Smooth muscle cell of the brain vasculature (primary cell): Measurements from ENCODE around the gene CIB4.

Experiments
- DNase-seq: peaks from one replicate; pipeline ENCODE4 v3.0.0-alpha.2; 2012; ENCODE audit warnings: low read depth, low spot score

CIB4 gene

GRCh38 chr2:26550276-26551015, 90.7 kb downstream of the CIB4 start:
- no peak for DNase-seq

GRCh38 chr2:26542676-26543505, 98.3 kb downstream of the CIB4 start:
- no peak for DNase-seq

GRCh38 chr2:26542194-26542455, 99.0 kb downstream of the CIB4 start:
- no peak for DNase-seq

- DNase-seq = no peak
Measured at GRCh38 chr2:26541401-26542193, 99.6 kb downstream of the CIB4 start.

- no peak for DNase-seq
Measured at GRCh38 chr2:26540961-26541360, 100.2 kb downstream of the CIB4 start.

GRCh38 chr2:26540306-26540705, 100.9 kb downstream of the CIB4 start:
- DNase-seq = no peak

GRCh38 chr2:26537826-26538475, 103.2 kb downstream of the CIB4 start:
- no peak for DNase-seq

GRCh38 chr2:26537069-26537825, 103.9 kb downstream of the CIB4 start:
- DNase-seq = no peak

- DNase-seq = no peak
Measured at GRCh38 chr2:26536371-26537068, 104.6 kb downstream of the CIB4 start.

GRCh38 chr2:26535663-26536275, 105.4 kb downstream of the CIB4 start:
- DNase-seq = no peak

GRCh38 chr2:26534865-26535662, 106.1 kb downstream of the CIB4 start:
- no peak for DNase-seq

- no peak for DNase-seq
Measured at GRCh38 chr2:26534098-26534864, 106.9 kb downstream of the CIB4 start.

- no peak for DNase-seq
Measured at GRCh38 chr2:26533661-26534060, 107.5 kb downstream of the CIB4 start.

- DNase-seq = no peak
Measured at GRCh38 chr2:26532301-26533250, 108.6 kb downstream of the CIB4 start.
